ENCODE data around the gene COL16A1.

The COL16A1 gene

DNA sequence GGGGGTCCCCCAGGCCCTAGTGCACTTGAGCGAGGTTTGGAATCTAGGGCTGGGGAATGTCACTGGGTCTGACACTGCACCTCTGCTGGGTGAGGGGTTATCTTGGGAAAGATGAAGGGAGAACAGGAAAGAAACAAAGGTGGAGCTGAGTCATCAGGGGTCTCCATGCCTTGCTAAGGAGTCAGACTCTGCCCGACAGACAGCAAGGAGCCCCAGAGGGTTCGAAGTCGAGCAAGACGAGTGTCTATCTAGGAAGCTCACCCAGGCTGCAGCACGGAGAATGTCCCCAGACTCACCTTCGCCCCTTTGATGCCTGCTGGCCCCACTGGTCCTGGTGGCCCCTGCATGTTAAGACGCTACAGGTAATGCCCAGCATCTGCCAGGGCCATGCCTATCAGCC lies 18.0 kb downstream of the COL16A1 start:
- TF ChIP-seq EZH2 (IDR thresholded peaks at IDR 0.05; ENCODE audit: borderline replicate concordance, low read depth, low read length, severe bottlenecking), result no peak
- TF ChIP-seq CTCF (IDR thresholded peaks at IDR 0.05; ENCODE audit: borderline replicate concordance, extremely low read depth, low read length, poor library complexity, severe bottlenecking), result no peak
- DNase-seq (no peak), ATAC-seq (ENCODE audit: insufficient read depth, low read depth) (no peak)
- Histone ChIP-seq H2AFZ (ENCODE audit: low read depth, low read length) (no peak overlapping the region), H3K4me1 (ENCODE audit: insufficient read depth, low read length) (no peaks in the 10 kb centered on the region), H3K4me2 (ENCODE audit: insufficient read depth, low read length) (no peak overlapping the region), H3K27ac (ENCODE audit: low read length) (no peak overlapping the region), H3K4me3 (ENCODE audit: low read depth in 1 of 2, low read length in 2 of 2) (no peak overlapping the region), H3K36me3 (ENCODE audit: insufficient read depth, low read length) (no peaks in the 10 kb centered on the region), H3K27me3 (ENCODE audit: insufficient read depth, low read length, poor library complexity) (peaks cover 14% of the 10 kb centered on the region), H3K79me2 (ENCODE audit: insufficient read depth, low read length) (no peaks in the 10 kb centered on the region), H3K9me3 (ENCODE audit: insufficient read depth, low read length, severe bottlenecking) (no peaks in the 10 kb centered on the region), H4K20me1 (ENCODE audit: insufficient read depth, low read length) (no peaks in the 10 kb centered on the region), H3K9ac (ENCODE audit: low read depth, low read length) (no peak overlapping the region)

GRCh38 chr1:31683997-31684396 lies 19.8 kb downstream of the COL16A1 start:
- ATAC-seq (ENCODE audit: insufficient read depth, low read depth) (peak; percentile 54; the same call in 1 of the 3 replicates), DNase-seq (no peak)
- no peaks in the 10 kb centered on the region for H3K79me2 ChIP-seq (ENCODE audit: insufficient read depth, low read length)
- H3K9ac ChIP-seq (ENCODE audit: low read depth, low read length), result no peak overlapping the region
- H2AFZ ChIP-seq (ENCODE audit: low read depth, low read length), result no peak overlapping the region
- peaks cover 23% of the 10 kb centered on the region for H3K27me3 ChIP-seq (ENCODE audit: insufficient read depth, low read length, poor library complexity)
- no peaks in the 10 kb centered on the region for H3K9me3 ChIP-seq (ENCODE audit: insufficient read depth, low read length, severe bottlenecking)
- no peaks in the 10 kb centered on the region for H4K20me1 ChIP-seq (ENCODE audit: insufficient read depth, low read length)
- no peaks in the 10 kb centered on the region for H3K36me3 ChIP-seq (ENCODE audit: insufficient read depth, low read length)
- H3K27ac ChIP-seq (ENCODE audit: low read length), result no peak overlapping the region
- no peak overlapping the region for H3K4me3 ChIP-seq (ENCODE audit: low read depth in 1 of 2, low read length in 2 of 2)
- H3K4me1 ChIP-seq (ENCODE audit: insufficient read depth, low read length), result no peaks in the 10 kb centered on the region
- no peak overlapping the region for H3K4me2 ChIP-seq (ENCODE audit: insufficient read depth, low read length)
- no peak for TF ChIP-seq EZH2 (IDR thresholded peaks at IDR 0.05; ENCODE audit: borderline replicate concordance, low read depth, low read length, severe bottlenecking)
- TF ChIP-seq CTCF (IDR thresholded peaks at IDR 0.05; ENCODE audit: borderline replicate concordance, extremely low read depth, low read length, poor library complexity, severe bottlenecking), result peak; percentile 49

GRCh38 chr1:31681415-31681814 lies 22.4 kb downstream of the COL16A1 start:
- ATAC-seq (ENCODE audit: insufficient read depth, low read depth) (no peak), DNase-seq (no peak)
- Histone ChIP-seq H3K36me3 (ENCODE audit: insufficient read depth, low read length) (no peaks in the 10 kb centered on the region), H3K9me3 (ENCODE audit: insufficient read depth, low read length, severe bottlenecking) (no peaks in the 10 kb centered on the region), H3K9ac (ENCODE audit: low read depth, low read length) (no peak overlapping the region), H3K27me3 (ENCODE audit: insufficient read depth, low read length, poor library complexity) (peaks cover 24% of the 10 kb centered on the region), H2AFZ (ENCODE audit: low read depth, low read length) (no peak overlapping the region), H3K27ac (ENCODE audit: low read length) (no peak overlapping the region), H3K4me1 (ENCODE audit: insufficient read depth, low read length) (no peaks in the 10 kb centered on the region), H3K4me2 (ENCODE audit: insufficient read depth, low read length) (no peak overlapping the region), H3K79me2 (ENCODE audit: insufficient read depth, low read length) (no peaks in the 10 kb centered on the region), H4K20me1 (ENCODE audit: insufficient read depth, low read length) (no peaks in the 10 kb centered on the region), H3K4me3 (ENCODE audit: low read depth in 1 of 2, low read length in 2 of 2) (no peak overlapping the region)
- TF ChIP-seq CTCF (IDR thresholded peaks at IDR 0.05; ENCODE audit: borderline replicate concordance, extremely low read depth, low read length, poor library complexity, severe bottlenecking), result no peak
- TF ChIP-seq EZH2 (IDR thresholded peaks at IDR 0.05; ENCODE audit: borderline replicate concordance, low read depth, low read length, severe bottlenecking), result no peak
